ENCODE data around the gene CDH11.

DNA sequence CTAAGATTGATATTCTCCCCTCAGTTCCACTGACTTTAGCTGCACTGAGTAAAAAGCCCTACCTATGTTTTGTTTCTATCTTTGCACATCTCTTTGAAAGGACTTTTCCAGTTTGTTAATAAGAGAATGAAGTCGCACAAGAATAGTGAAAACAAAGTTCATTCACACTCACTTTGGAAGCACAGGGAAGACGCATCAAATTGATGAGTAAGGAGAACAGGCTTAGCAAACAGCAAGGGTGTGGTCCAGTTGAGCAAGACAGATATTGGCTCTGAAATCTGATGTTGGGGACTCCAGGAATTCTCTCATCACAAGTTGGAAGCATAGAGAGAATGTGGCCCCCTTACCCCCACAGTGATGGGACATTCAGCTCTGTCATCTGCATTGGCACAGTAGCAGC is 221.3 kb downstream of the CDH11 start:
- TF ChIP-seq EP300 (IDR thresholded peaks at IDR 0.05) (no peak), POLR2A (IDR thresholded peaks at IDR 0.05) (no peak)
- TF ChIP-seq, protein P1, sequence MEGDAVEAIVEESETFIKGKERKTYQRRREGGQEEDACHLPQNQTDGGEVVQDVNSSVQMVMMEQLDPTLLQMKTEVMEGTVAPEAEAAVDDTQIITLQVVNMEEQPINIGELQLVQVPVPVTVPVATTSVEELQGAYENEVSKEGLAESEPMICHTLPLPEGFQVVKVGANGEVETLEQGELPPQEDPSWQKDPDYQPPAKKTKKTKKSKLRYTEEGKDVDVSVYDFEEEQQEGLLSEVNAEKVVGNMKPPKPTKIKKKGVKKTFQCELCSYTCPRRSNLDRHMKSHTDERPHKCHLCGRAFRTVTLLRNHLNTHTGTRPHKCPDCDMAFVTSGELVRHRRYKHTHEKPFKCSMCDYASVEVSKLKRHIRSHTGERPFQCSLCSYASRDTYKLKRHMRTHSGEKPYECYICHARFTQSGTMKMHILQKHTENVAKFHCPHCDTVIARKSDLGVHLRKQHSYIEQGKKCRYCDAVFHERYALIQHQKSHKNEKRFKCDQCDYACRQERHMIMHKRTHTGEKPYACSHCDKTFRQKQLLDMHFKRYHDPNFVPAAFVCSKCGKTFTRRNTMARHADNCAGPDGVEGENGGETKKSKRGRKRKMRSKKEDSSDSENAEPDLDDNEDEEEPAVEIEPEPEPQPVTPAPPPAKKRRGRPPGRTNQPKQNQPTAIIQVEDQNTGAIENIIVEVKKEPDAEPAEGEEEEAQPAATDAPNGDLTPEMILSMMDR (IDR thresholded peaks at IDR 0.05): no peak

Measured in sigmoid colon (tissue), 4 donors.